ENCODE measurements around the gene DNM3. TPM values are rescaled to one million over a fixed set of nuclear protein-coding genes. Genes with fewer than 3 reads are reported as not detected.

The DNM3 gene
- total and polyA plus RNA-seq, 2 of the 8 experiments (the other 6 are each of a cell fraction or from before 2014, with no cell fraction given): 2.0 to 8.5 TPM

DNA sequence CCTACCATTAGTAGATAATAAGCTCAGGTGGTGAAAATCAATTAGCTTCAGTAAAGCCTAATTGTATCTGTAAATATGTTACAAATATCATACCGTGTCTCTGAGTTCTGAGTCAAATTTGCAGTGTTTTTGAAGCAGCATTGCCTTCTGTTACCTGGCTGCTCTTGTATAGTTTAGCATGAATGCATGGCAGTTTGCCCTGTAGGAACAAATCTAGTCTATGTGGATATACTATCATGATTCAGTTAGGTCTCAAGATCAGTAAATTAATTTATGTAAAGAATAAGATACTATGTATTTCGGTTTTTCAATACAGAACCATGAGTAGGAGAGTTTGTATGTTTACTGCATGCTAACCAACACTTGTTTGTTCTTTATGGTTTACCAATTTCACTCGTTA is 338.6 kb downstream of the DNM3 start (continued):
- TF ChIP-seq PHF8 (conservative IDR thresholded peaks at IDR 0.05; ENCODE audit: low read depth, low read length) (no peak), POU5F1 (IDR thresholded peaks at IDR 0.05; ENCODE audit: low read depth, low read length) (no peak), EZH2 (IDR thresholded peaks at IDR 0.05; ENCODE audit: low read depth, low read length, severe bottlenecking) (no peak), TCF12 (IDR thresholded peaks at IDR 0.05; ENCODE audit: low read depth, low read length) (no peak), RAD21 (IDR thresholded peaks at IDR 0.05 in 1 of 2, conservative IDR thresholded peaks at IDR 0.05 in 1 of 2; ENCODE audit: low read depth in 2 of 2, low read length in 2 of 2) (no peak), TEAD4 (IDR thresholded peaks at IDR 0.05; ENCODE audit: low read depth, low read length) (no peak), RBBP5 (IDR thresholded peaks at IDR 0.05; ENCODE audit: borderline replicate concordance, low read depth, low read length) (no peak), CHD2 (IDR thresholded peaks at IDR 0.05; ENCODE audit: low read length) (no peak), SP2 (IDR thresholded peaks at IDR 0.05; ENCODE audit: low read length) (no peak), POLR2AphosphoS5 (IDR thresholded peaks at IDR 0.05; ENCODE audit: low read depth, low read length) (no peak), JUN (IDR thresholded peaks at IDR 0.05; ENCODE audit: low read depth, low read length) (no peak), SAP30 (IDR thresholded peaks at IDR 0.05; ENCODE audit: insufficient read depth, insufficient replicate concordance, low read length) (no peak), TAF1 (IDR thresholded peaks at IDR 0.05; ENCODE audit: low read depth, low read length) (no peak), KDM5A (IDR thresholded peaks at IDR 0.05; ENCODE audit: low read length) (no peak), HDAC2 (IDR thresholded peaks at IDR 0.05; ENCODE audit: borderline replicate concordance in 1 of 2, low read depth in 2 of 2, low read length in 2 of 2) (no peak), SIX5 (IDR thresholded peaks at IDR 0.05; ENCODE audit: low read depth, low read length) (no peak), MAFK (IDR thresholded peaks at IDR 0.05; ENCODE audit: low read depth, low read length) (no peak)
- TF ChIP-seq, protein P1, sequence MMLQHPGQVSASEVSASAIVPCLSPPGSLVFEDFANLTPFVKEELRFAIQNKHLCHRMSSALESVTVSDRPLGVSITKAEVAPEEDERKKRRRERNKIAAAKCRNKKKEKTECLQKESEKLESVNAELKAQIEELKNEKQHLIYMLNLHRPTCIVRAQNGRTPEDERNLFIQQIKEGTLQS (IDR thresholded peaks at IDR 0.05; ENCODE audit: insufficient read depth, low read depth, low read length): no peak
- TF ChIP-seq, protein P2, sequence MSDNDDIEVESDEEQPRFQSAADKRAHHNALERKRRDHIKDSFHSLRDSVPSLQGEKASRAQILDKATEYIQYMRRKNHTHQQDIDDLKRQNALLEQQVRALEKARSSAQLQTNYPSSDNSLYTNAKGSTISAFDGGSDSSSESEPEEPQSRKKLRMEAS (IDR thresholded peaks at IDR 0.05): no peak

All from H1 (cell line).